GM19240 (cell line): ENCODE results near the gene EDDM13.
"Not testable (repeated sequence)": the region's sequence is repeated elsewhere in the genome, so short reads cannot be mapped to it uniquely, and the experiment has no call there.

Experiments
- DNase-seq: peaks from one replicate; pipeline ENCODE4 v3.0.0; 2011; ENCODE audit warnings: low spot score; ENCODE audit not compliant: insufficient read length

Gene EDDM13, protein sequence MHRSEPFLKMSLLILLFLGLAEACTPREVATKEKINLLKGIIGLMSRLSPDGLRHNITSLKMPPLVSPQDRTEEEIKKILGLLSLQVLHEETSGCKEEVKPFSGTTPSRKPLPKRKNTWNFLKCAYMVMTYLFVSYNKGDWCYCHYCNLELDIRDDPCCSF

DNA sequence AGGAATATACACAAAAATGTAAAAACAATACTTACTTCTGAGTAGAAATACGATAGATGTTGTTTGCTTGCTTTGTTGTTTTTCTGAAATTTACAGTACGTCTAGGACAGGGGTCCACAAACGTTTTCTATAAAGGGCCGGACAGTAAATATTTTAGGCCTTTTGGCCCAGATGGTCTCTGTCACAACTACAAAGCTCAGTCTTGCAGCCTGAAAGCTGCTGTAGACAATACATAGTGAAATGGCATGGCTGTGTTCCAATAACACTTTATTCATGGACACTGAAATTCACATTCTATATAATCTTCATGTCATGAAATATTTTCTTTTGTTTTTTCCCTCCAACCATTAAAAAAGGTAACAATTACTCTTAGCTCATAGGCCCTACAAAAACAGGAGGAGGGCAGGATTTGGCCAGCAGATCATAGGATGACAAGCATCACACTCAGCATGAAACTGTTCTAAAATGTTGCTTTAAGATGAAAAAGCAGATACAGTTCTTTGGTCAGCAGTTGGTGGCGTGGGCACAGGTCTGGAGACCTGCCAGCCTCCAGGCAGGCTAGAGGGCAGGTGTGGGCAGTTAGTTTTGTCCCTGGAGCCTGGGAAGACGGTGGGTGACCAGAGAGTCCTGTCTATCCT is at the start of gene EDDM13:
Gene EDDM13, plus strand, starts transcription at position 588 of the 638 bp plus-strand sequence. CDS start 87 bp downstream, outside the sequence.
- DNase-seq: no peak

DNA sequence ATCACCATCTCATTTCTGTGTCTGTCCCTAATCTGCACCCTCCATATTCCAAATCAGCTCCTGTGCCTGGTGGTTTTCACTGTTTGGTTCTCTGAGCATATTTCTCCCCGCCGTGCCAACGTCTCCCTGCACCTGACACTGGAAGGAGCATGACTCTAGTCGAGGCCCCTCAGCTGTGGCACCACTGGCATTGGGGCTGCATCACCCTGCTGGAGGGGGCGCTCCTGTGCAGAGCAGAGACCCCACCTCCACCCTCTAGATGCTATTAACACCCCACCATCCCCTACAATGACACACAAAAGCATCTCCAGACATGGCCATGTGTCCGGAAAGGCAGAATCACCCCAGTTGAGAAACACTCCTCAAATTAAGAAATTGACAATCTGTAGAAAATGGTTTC is 49.6 kb upstream of the EDDM13 start:
- no peak for DNase-seq

DNA sequence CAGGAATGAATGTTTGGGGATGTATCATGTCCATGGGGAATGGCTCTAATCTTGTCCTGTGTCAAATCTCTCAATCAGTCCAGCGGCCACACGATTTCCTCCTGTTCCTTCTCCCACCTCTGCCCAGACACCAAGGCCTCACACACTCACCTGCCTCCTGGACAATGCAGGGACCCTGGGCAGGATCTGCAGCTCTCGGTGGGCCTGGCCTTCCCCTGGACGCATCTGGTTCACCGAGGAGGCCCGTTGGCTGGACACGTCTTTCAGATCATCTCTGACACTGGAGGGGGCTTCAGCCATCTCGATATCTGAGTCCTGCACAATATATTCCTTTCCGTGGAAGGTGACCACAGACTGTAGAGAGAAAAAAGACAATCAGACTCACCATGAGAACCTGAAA is 49.1 kb upstream of the EDDM13 start:
- DNase-seq: no peak

DNA sequence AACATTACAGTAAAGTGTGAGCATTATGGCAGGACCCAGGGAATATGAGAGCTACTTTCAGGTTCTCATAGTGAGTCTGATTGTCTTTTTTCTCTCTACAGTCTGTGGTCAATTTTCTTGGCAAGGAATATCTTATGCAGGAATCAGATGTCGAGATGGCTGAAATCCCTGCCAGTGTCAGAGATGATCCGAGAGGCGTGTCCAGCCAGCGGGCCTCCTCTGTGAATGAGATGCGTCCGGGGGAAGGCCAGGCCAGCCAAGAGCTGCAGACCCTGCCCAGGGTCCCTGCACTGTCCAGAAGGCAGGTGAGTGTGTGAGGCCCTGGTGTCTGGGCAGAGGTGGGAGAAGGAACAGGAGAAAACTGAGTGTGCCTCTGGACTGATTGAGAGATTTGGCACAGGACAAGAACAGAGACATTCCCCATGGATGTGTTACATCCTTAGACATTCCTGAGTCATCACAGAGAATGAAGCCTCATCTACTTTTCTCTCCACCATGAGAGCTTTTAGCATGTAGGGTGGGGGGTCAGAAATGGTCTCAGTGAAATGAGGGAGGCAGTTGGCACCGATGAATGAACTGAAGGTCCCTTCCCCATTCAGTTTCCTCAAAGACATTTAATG is 27.3 kb upstream of the EDDM13 start:
- DNase-seq: no peak

DNA sequence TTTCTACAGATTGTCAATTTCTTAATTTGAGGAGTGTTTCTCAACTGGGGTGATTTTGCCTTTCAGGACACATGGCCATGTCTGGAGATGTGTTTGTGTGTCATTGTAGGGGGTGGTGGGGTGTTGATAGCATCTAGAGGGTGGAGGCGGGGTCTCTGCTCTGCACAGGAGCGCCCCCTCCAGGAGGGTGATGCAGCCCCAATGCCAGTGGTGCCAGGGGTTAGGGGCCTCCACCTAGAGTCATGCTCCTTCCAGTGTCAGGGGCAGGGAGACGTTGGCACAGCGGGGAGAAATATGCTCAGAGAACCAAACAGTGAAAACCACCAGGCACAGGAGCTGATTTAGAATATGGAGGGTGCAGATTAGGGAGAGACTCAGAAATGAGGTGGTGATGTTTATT is 26.8 kb upstream of the EDDM13 start:
- DNase-seq: not testable (repeated sequence)

DNA sequence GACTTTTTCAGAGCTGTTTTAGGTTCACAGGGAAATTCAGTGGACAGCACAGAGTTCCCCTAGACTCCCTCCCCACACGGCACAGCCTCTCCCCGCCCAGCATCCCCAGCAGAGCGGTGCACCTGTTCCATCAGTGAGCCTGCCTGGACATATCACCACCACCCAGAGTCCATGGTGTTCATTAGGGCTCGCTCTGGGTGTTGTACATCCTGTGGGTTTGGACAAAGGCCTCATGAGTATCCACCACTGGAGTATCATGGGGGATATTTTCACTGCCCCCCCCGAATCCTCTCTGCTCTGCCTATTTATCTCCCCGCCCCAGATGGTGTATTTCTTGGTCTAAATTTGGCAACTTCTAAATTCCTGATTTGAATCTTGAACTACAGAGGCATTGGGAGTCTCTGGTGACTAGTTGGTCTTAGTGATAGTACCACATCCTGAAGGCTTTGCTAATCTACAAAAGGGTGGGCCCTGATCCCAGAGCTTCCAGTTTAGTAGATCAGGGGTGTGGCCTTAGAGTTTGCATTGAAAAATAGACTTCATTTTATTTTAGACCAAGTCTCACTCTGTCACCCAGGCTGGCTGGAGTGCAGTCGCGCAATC is 23.7 kb upstream of the EDDM13 start:
- not testable (repeated sequence) for DNase-seq

DNA sequence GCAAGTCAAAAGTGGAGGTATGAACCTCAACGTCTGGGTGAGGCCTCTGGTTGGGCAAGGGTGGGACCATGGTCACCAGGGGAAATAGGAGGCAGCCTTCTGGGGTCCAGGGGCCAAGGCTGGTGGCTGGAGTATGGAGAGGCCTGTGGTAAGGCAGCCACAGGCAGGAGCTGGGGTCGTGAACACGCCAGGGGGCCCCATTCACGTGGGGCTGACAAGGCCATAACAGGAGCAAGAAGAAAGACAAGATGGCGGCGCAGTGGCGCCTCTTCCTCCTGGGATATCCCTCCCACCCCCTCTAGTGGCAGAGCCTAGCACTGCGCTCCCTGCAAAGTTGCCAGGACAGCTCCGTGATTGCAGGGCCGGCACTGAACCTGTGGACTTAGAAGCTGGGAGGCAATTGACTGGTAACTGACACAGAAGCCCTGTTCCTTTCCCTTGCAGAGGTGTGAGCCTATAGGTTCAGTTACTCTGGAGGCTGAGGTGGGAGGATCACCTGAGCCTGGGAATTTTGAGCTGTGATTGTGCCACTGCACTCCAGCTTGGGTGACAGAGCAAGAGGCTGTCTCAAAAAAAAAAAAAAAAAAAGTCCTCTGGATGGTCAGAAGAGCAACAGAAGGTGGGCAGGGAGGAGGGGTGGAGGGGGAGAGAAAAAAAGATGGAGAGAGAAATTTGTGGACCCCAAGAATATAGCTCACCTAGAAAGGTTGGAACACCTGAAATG is 19.7 kb upstream of the EDDM13 start:
- peak; percentile 45 for DNase-seq

DNA sequence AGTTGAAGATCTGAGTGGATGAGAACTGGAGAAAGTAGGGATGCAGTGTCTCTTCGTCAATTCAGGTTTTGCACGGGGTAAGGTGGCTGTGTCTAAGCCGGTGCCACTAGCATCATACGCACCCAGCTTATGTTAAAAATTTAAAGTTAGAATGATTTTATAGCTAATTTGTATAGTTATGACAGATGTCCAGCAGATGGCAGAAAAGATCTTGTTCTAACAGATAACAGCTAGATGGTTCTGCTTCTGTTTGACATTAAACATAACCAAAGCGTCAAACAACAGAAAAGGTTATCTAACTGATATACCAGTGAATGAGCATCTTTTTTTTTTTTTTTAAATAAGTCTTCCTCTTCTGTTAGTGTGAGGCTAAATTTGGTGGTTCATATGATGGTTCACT is 18.8 kb upstream of the EDDM13 start:
- DNase-seq: no peak

DNA sequence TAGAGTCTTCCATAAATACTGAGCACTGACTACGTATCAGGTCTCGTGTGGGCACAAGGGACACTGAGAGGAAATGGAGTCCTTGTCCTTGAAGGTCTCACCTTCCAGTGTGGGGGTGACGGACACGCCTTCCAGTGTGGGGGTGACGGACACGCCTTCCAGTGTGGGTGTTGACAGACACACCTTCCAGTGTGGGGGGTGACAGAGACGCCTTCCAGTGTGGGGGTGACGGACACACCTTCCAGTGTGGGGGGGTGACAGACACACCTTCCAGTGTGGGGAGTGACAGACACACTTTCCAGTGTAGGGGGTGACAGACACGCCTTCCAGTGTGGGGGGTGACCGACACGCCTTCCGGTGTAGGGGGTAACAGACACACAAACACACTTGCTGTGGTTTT is 14.3 kb upstream of the EDDM13 start:
- no peak for DNase-seq

DNA sequence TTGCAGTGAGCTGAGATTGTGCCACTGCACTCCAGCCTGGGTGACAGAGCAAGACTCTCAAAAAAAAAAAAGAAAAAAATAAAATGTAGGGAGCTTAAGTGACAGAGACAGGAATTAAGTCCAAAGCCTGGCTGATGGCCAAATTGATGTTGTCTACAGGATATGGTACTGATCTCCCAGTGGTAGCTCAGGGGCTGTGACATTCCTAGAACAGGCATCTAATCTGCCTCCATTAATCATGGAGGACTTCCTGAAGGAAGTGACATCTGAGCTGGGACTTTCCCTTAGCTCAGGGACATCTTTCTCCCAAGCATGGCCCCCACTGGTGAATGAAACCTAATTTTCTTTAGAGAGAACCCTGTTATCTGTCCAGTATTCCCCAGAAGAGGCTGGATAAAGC is 11.4 kb upstream of the EDDM13 start:
- no peak for DNase-seq

DNA sequence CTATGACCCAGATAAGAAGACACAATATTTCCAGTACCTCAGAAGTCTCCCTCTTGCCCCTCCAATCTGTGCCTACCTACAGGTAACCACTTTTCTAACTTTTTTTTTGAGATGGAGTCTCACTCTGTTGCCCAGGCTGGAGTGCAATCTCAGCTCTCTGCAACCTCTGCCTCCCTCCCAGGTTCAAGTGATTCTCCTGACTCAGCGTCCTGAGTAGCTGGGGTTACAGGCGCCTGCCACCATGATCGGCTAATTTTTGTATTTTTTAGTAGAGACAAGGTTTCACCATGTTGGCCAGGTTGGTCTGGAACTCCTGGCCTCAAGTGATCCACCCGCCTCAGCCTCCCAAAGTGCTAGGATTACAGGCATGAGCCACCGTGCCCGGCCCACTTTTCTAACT is 10.6 kb upstream of the EDDM13 start:
- not testable (repeated sequence) for DNase-seq

DNA sequence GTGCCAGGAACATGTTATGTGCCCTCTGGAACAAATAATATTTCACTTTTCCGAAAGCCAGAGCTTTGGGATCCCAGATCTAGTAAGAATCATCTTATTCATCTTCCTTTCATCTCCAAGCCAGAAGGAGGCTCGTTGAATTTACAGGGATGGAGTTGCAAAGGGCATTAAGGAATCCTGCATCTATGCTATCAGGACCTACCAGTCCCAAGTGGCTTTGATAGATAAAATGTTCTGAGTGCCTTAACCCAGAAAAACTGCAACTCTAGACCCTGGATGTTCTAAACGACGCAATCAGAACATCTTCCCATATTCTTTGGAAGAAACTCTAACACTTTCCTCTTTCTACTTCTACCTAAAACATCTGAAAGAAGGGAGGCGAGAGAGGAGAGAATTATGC is 9.2 kb upstream of the EDDM13 start:
- no peak for DNase-seq

DNA sequence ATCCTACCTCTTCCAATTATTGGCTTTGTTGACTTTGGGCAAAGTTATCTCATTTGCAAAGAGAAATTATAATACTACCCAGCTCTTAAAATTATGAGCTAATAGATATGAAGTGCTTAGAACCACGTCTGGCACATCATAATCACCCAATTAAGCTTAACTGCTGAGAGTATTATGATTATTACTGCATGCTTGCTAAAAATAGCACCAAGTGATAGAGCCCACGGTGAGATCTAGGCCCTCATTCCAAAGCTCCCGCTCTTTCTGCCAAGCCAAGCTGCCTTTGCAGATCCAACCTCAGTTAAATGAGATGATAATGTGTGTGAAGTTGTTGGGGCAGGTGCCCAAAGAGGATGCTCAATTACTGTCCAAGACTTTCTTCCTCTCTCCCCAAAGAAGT is 6.5 kb upstream of the EDDM13 start:
- DNase-seq: no peak

DNA sequence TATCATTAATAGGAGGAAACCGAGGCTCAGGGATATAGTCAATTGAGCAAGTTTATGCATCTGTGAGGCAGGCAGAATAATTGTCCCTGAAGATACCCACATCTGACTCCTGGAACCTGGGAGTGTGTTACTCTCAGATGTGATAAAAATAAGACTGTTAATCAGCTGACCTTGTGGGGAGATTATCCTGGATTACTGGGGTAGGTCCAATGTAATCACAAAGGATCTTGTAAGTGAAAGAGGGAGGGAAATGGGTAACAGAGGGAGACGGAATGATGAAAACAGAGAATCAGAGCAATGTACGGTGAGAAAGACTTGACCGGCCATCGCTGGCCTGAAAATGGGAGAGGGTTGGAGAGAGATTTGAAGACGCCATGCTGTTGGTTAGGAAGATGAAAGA is 3.2 kb upstream of the EDDM13 start:
- DNase-seq: no peak

DNA sequence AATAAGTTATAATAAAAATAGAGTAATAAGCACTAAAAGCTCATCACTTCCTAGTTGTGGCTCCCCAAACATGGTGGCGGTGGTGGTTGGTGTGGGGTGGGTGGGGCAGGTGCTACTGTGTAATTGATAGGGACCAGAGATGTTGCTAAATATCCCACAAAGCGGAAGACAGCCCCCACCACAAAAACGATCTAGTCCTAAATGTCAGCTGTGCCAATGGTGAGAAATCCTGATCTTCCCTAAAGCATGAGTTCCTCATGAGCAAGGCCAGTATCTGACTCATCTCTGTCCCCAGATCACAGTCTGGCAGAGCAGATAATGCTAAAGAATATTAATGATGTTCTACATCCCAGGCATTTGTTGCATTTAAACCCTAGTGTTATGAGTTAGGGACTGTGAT is 1.9 kb upstream of the EDDM13 start:
- DNase-seq: no peak

DNA sequence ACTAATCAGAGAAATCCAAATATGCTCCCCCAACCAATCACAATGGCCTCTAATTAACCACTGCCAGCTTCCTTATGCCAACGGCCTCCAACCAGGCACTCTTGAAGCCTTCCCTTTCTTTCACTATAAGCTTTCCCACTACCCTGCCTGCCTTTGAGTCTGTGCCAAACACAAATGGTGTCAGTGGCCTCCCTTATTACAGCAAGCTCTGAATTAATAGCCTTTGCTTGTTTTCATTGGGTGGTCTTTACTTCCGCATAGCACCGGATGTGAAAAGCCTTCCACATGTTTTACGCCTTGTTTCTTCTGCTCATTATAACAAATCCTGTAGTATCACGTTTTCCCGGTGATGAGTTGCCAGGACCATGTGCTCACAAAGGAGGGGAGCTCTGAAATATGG is 1.4 kb upstream of the EDDM13 start:
- DNase-seq: no peak

DNA sequence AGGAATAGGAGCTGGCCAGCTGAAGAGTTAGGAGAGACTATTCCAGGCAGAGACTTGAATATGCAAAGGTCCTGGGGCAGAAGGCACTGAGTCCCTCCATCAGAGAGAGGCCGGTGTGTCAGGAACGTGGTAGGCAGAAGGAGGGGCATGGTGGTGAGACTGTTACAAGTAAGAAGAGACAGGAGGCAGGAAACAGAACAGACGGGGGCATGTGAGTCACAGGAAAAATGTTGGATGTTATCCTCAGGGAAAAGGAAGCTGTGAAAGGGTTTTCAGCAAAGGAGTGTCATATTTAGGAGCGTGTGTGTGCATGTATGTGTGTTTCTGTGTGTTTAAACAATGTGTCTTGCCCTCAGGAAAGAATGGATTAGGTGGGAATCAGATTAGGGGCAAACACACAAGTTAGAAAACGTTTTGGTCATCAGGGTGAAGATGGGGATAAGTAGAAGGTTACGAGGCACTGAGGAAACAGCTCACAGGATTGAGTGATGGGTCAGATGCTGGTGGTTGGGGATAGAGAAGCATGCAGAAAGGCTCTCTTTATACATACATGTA is 1.1 kb downstream of the EDDM13 start:
- DNase-seq: no peak

DNA sequence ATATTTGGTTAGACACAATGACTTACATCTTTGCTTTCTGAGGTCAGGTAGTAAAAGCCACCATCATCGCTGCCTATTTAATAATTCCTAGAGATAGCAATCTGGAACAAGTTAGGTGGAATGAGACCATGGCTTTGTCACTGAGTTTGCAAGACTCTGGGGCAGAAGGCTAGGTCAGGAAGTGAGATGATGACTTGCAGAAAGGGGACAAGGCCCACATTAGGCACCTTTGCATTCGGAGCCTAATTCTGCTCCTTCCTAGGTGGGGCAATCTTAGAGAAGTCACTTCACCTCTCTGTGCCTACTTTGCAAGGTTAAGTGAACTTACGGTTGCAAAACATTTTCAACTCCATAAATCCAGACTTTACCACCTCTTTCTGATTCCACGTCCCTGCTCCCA is 10.3 kb downstream of the EDDM13 start:
- DNase-seq: no peak

DNA sequence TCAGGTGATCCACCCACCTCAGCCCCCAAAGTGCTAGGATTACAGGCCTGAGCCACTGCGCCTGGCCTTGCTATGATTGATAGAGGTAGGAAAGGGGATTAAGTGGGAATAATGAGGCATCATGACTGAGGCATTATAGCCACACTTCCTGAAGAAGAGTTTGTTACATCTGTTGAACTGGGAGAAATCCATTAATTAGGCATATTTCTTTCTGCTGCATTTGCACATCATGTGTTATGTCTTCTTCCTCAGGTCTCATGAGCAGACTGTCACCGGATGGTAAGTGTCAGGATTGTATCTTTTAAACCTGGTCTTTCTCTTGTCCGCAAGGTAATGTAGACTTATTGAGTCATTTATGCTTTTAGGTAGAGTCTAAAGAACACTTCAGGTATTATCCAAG is 12.2 kb downstream of the EDDM13 start:
- DNase-seq: no peak

DNA sequence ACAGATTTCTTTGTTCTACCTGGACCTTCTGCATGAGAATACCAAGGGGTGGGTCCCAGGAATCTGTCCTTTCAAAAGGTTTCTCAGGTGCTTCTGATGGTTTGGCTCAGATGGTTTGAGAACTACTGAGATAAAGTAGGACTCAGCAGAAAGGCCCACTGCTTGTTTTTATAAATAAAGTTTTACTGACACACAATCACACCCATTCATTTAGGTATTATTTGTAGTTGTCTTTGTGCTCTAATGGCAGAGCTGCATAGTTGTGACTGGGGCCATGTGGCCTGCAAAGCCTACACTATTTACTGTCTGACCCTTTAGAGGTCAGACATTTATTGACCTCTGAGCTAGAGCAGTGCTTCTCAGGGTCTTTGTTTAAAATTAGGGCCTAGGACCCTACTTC is 17.6 kb downstream of the EDDM13 start:
- DNase-seq: no peak

DNA sequence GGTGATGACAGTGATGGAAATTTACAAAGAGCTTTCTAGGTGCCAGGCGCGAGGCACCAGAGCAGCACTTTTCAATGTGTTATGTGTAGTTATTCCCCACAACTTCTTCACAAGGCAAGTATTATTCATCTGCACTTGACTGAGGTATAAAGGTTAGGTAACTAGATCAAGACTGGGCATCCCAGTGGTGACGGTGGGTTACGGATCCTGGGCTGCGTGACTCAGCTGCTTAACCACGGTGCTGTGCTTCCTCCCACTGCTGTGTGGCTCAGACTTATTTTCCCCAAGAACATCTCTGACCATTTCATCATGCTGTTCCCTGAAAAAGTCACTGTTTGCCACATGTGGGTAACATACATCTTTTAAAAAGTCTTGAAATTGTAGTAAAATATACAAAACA is 19.3 kb downstream of the EDDM13 start:
- DNase-seq: no peak

DNA sequence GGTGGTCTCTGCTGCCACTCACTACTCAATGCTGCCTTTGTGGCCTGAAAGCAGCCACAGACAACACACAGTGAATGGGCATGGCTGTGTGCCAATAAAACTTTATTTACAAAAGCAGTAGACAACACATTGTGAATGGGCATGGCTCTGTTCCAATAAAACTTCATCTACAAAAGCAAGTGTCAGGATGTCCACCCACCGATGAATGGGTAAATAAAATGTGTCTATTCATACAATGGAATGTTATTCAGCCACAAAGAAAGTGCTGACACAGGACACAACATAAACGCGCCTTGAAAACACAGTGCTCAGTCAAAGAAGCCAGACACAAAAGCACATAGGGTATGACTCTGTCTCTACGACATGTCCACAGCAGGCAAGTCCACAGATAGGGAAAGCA is 22.0 kb downstream of the EDDM13 start:
- DNase-seq: no peak
